ENCODE data around the gene CTR9. TPM values are rescaled to one million over a fixed set of nuclear protein-coding genes. Genes with fewer than 3 reads are reported as not detected.

CTR9 gene
- total and polyA plus RNA-seq, 4 donors: 12.5 to 33.4 (median 19.7) TPM

DNA sequence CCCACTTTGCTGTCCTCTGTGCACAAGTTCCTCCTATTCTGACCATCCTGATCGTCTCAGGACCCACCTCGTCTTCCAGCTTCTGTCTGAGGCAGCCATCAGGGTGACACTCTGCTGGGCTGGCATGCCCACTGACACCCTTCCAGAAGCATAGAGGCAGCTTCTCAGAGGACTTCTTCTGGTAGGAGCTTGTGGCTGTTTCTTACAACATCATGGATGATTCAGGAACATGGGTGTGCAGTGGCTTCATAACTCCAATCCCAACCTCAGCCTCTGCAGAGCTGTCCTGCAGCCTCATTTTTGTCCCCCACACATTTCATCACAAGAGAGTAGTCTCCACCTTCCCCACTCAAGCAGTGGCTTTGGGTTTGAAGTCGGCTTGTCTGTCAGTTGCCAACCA is 20.9 kb upstream of the CTR9 start (continued):
- no peak for TF ChIP-seq SP1 (IDR thresholded peaks at IDR 0.05)
- no peak for TF ChIP-seq ZBTB33 (IDR thresholded peaks at IDR 0.05)
- TF ChIP-seq MAX (IDR thresholded peaks at IDR 0.05): no peak
- no peak for TF ChIP-seq NR2F2 (IDR thresholded peaks at IDR 0.05)
- no peak for TF ChIP-seq ATF3 (IDR thresholded peaks at IDR 0.05)

DNA sequence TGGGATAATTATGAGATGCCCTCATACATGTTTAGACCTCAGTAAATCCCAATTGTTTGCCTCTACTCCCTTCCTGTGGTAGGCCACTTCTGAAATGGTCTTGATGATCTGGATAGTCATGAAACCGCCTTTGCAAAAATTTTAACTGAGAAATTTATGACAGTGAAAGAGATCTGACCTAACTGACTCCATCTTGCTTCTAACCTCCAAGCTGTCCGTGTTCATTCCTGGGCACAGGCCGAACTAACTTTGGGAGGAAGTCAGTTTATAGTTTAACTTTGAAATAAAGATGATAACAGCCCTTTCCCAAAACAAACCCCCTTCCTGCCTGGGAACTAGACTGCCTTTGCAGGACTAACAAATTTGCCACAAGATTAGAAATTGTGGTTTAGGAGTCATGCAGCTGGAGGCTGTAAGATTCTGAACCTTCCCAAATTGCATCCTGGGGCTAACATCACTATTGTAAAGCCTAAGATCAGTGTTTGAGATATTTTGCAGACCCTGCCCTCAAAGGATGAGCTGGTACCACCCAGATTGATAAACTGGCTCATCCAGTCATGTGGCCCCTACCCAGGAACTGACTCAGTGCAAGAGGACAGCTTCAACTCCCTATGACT is 19.9 kb upstream of the CTR9 start:
- Histone ChIP-seq H3K9ac (ENCODE audit: low read depth in 1 of 2, low read length in 2 of 2) (no peak overlapping the region), H3K4me3 (ENCODE audit: low read depth in 1 of 3, low read length in 3 of 3) (no peak overlapping the region), H3K36me3 (ENCODE audit: control insufficient read depth in 4 of 4, insufficient read depth in 3 of 4, low read depth in 1 of 4, low read length in 3 of 4) (no peaks in the 10 kb centered on the region), H3K9me3 (ENCODE audit: control insufficient read depth in 4 of 4, low read length in 3 of 4) (peaks cover 0 to 4% (median 0%) of the 10 kb centered on the region in 4 donors), H3K4me1 (ENCODE audit: control insufficient read depth in 4 of 4, insufficient read depth in 4 of 4, low read length in 3 of 4) (peaks cover 0 to 5% (median 3%) of the 10 kb centered on the region in 4 donors), H3K27me3 (ENCODE audit: control insufficient read depth in 4 of 4, insufficient read depth in 4 of 4, low read length in 3 of 4) (no peaks in the 10 kb centered on the region), H3K27ac (ENCODE audit: low read depth in 1 of 2, low read length in 2 of 2) (no peak overlapping the region)
- no peak for DNase-seq (ENCODE audit: low spot score)
- TF ChIP-seq REST (IDR thresholded peaks at IDR 0.05) (no peak), EGR1 (IDR thresholded peaks at IDR 0.05; ENCODE audit: low read depth in 2 of 2) (no peak), SP1 (IDR thresholded peaks at IDR 0.05) (no peak), YY1 (IDR thresholded peaks at IDR 0.05) (no peak), HNF4A (conservative IDR thresholded peaks at IDR 0.05) (no peak), ZBTB33 (IDR thresholded peaks at IDR 0.05) (no peak), HNF4G (IDR thresholded peaks at IDR 0.05) (no peak), FOXA1 (IDR thresholded peaks at IDR 0.05) (no peak), GABPA (IDR thresholded peaks at IDR 0.05 in 1 of 2, conservative IDR thresholded peaks at IDR 0.05 in 1 of 2) (no peak)
- 82% methylated on average over 3 of the region's 3 CpGs for WGBS

Data from liver (tissue), 9 donors.